Panc1 (cell line): ENCODE results near the gene IPO4. TPM values are rescaled to one million over a fixed set of nuclear protein-coding genes. Genes with fewer than 3 reads are reported as not detected.

Experiments
- ATAC-seq: fragments of 200-7000 bp; cut with Tn5 transposase; 2 replicates; pipeline ENCODE4 v1.9.1; 2020; ENCODE audit warnings: mild to moderate bottlenecking, moderate library complexity
- BruUV-seq: library from RNA; stranded (reverse); fragments of 400-500 nt; replicated peaks from 2 replicates; lab custom pipeline; 2021; lab: Mats Ljungman, UMichigan
- CTCF ChIA-PET: fragments of 300-600 bp; sonication (Branson Sonifier 250); formaldehyde crosslinking; loops from one replicate; lab custom pipeline; 2022; ENCODE audit warnings: antibody characterized with exemption; lab: Charles Lee
- POLR2A ChIA-PET: fragments of 300-600 bp; sonication (Branson Sonifier 250); formaldehyde crosslinking; loops from one replicate; lab custom pipeline; 2022; ENCODE audit warnings: antibody characterized with exemption; lab: Charles Lee
- DNase-seq: peaks from one replicate; pipeline ENCODE4 v3.0.0-alpha.2; 2010; ENCODE audit warnings: low read depth, low spot score
- H3K27ac ChIP-seq: 2 replicates; pipeline ENCODE4 v1.5.1; 2011; ENCODE audit warnings: mild to moderate bottlenecking, low read length, inconsistent platforms
- H3K27me3 ChIP-seq: fragments of 200-500 bp; sonication (Bioruptor generic); 2 replicates; pipeline ENCODE4 v1.6.0; 2014; ENCODE audit warnings: low read length, inconsistent platforms; ENCODE audit not compliant: control insufficient read depth, insufficient read depth
- H3K36me3 ChIP-seq: fragments of 200-500 bp; sonication (Bioruptor generic); 2 replicates; pipeline ENCODE4 v1.5.1; 2014; ENCODE audit warnings: inconsistent platforms, mild to moderate bottlenecking, low read length, moderate library complexity; ENCODE audit not compliant: control insufficient read depth, insufficient read depth
- H3K4me1 ChIP-seq: 2 replicates; pipeline ENCODE4 v1.5.1; 2011; ENCODE audit warnings: inconsistent platforms, mild to moderate bottlenecking, low read length, moderate library complexity; ENCODE audit not compliant: control insufficient read depth, insufficient read depth
- H3K4me3 ChIP-seq, 2 experiments: 2 replicates each; pipeline ENCODE4 v1.5.1; 2011 to 2012; ENCODE audit warnings: low read depth in 2 of 2, low read length in 2 of 2, mild to moderate bottlenecking in 2 of 2, inconsistent platforms in 1 of 2, moderate library complexity in 1 of 2
- H3K9me3 ChIP-seq: fragments of 200-500 bp; sonication (Bioruptor generic); 2 replicates; pipeline ENCODE4 v1.5.1; 2014; ENCODE audit warnings: low read depth, mild to moderate bottlenecking, inconsistent platforms, low read length, moderate library complexity; ENCODE audit not compliant: control insufficient read depth, insufficient read depth
- CTCF ChIP-seq: fragments of 450-650 bp; IDR thresholded peaks from 2 replicates; pipeline ENCODE4 v1.5.1; 2017; ENCODE audit warnings: mild to moderate bottlenecking
- POLR2AphosphoS5 ChIP-seq: IDR thresholded peaks from 2 replicates; pipeline ENCODE4 v1.6.1; 2012; ENCODE audit warnings: mild to moderate bottlenecking, low read depth, low read length, moderate library complexity
- REST ChIP-seq, 2 experiments: IDR thresholded peaks; 2 replicates each; pipeline ENCODE4 v1.6.1; 2011 to 2012; ENCODE audit warnings: low read depth in 2 of 2, control low read depth in 1 of 2, low read length in 1 of 2, mild to moderate bottlenecking in 1 of 2, moderate library complexity in 1 of 2; ENCODE audit not compliant: insufficient read depth in 1 of 2
- SIN3A ChIP-seq: IDR thresholded peaks from 2 replicates; pipeline ENCODE4 v1.6.1; 2012; ENCODE audit warnings: low read depth, mild to moderate bottlenecking, low read length, moderate library complexity, borderline replicate concordance; ENCODE audit not compliant: insufficient read depth
- TCF7L2 ChIP-seq: IDR thresholded peaks from 2 replicates; pipeline ENCODE4 v1.6.1; 2011; ENCODE audit warnings: mild to moderate bottlenecking, low read depth, low read length, inconsistent platforms
- in situ Hi-C: cut with HindIII; loops from 2 replicates; pipeline ENCODE4 v1.10.0; 2016; ENCODE audit warnings: low sequenced_read_pairs, low pct_unique_long_range_greater_than_20kb
- intact Hi-C: fragments of 100-400 bp; cut with micrococcal nuclease; formaldehyde crosslinking; loops from one replicate; pipeline ENCODE4 v1.10.0; 2022; ENCODE audit not compliant: unreplicated experiment
- total RNA-seq: library from RNA; stranded (reverse); gene quantifications from one replicate; pipeline ENCODE4 v1.2.1, GENCODE V29; 2021; ENCODE audit not compliant: unreplicated experiment

The IPO4 gene
- total RNA-seq, 1 experiment from 2014 or later: 103 TPM

- no peak overlapping the region for H3K4me3 ChIP-seq
- TF ChIP-seq CTCF: no peak
- TF ChIP-seq POLR2AphosphoS5: no peak
- TF ChIP-seq REST (IDR thresholded peaks at IDR 0.05; ENCODE audit: insufficient read depth in 1 of 2, low read depth in 2 of 2, low read length in 1 of 2): no peak
- no peak for TF ChIP-seq TCF7L2
- TF ChIP-seq SIN3A: no peak
- ATAC-seq: no peak
- H3K9me3 ChIP-seq: no peaks in the 10 kb centered on the region
- in situ Hi-C loops (no loop called here), intact Hi-C loops (no loop called here)
- no TSS peak for BruUV-seq
- no peak overlapping the region for H3K27ac ChIP-seq
- ChIA-PET CTCF (no interaction called here), POLR2A (no interaction called here)
- peaks cover 4% of the 10 kb centered on the region for H3K4me1 ChIP-seq
- no peak for DNase-seq
- peaks cover 3% of the 10 kb centered on the region for H3K36me3 ChIP-seq
- no peaks in the 10 kb centered on the region for H3K27me3 ChIP-seq
These were observed 31.3 kb downstream of the IPO4 start for GRCh38 chr14:24157331-24157730.

- H3K4me3 ChIP-seq: no peak overlapping the region
- intact Hi-C loops (no loop called here), in situ Hi-C loops (no loop called here)
- H3K27ac ChIP-seq: no peak overlapping the region
- H3K36me3 ChIP-seq: peaks cover 3% of the 10 kb centered on the region
- TF ChIP-seq TCF7L2: no peak
- TF ChIP-seq SIN3A: no peak
- no peak for TF ChIP-seq CTCF
- no peak for TF ChIP-seq REST (IDR thresholded peaks at IDR 0.05; ENCODE audit: insufficient read depth in 1 of 2, low read depth in 2 of 2, low read length in 1 of 2)
- no peak for TF ChIP-seq POLR2AphosphoS5
- no TSS peak for BruUV-seq
- peaks cover 4% of the 10 kb centered on the region for H3K4me1 ChIP-seq
- no peak for DNase-seq
- ChIA-PET POLR2A (no interaction called here), CTCF (no interaction called here)
- no peak for ATAC-seq
- no peaks in the 10 kb centered on the region for H3K9me3 ChIP-seq
- no peaks in the 10 kb centered on the region for H3K27me3 ChIP-seq
These were observed 31.8 kb downstream of the IPO4 start for GRCh38 chr14:24156840-24157239.
